Activated CD4-positive, alpha-beta memory T cell treated with anti-CD3 and anti-CD28 coated beads for 36 hours (primary cell): ENCODE measurements around the gene TRPM8. TPM values are rescaled to one million over a fixed set of nuclear protein-coding genes. Genes with fewer than 3 reads are reported as not detected.

Source experiments
- CTCF ChIA-PET: fragments of 350-600 bp; sonication (Branson Sonifier 250); formaldehyde crosslinking; loops from one replicate; lab custom pipeline; 2021; ENCODE audit warnings: antibody characterized with exemption, inconsistent platforms; lab: Charles Lee
- POLR2A ChIA-PET: fragments of 350-600 bp; sonication (Branson Sonifier 250); formaldehyde crosslinking; loops from one replicate; lab custom pipeline; 2021; ENCODE audit warnings: antibody characterized with exemption; lab: Charles Lee
- DNase-seq: peaks from one replicate; pipeline ENCODE4 v3.0.0-alpha.2; 2020
- H3K27ac Mint-ChIP-seq: one replicate; pipeline ENCODE4 v1.8.0; 2021; ENCODE audit warnings: mixed read lengths
- H3K27me3 Mint-ChIP-seq: one replicate; pipeline ENCODE4 v1.8.0; 2021; ENCODE audit warnings: mixed read lengths
- H3K36me3 Mint-ChIP-seq: one replicate; pipeline ENCODE4 v1.8.0; 2021; ENCODE audit warnings: mixed read lengths
- H3K4me1 Mint-ChIP-seq: one replicate; pipeline ENCODE4 v1.8.0; 2021; ENCODE audit warnings: low read depth, mixed read lengths
- H3K4me3 Mint-ChIP-seq: one replicate; pipeline ENCODE4 v1.8.0; 2021; ENCODE audit warnings: mild to moderate bottlenecking, mixed read lengths
- H3K9me3 Mint-ChIP-seq: one replicate; pipeline ENCODE4 v1.8.0; 2021; ENCODE audit warnings: mixed read lengths
- intact Hi-C: fragments of 100-400 bp; cut with micrococcal nuclease; formaldehyde crosslinking; loops from one replicate; pipeline ENCODE4 v1.15.1; 2023
- total RNA-seq, 2 experiments: library from RNA; stranded (reverse); gene quantifications; one replicate each; pipeline ENCODE4 v1.2.3, GENCODE V29; 2021

Gene TRPM8
- total RNA-seq, 2 experiments from 2014 or later = not detected

GRCh38 chr2:234019896-234020295 lies 102.7 kb downstream of the TRPM8 start:
- POLR2A ChIA-PET = no interaction called here
- Mint-ChIP-seq H3K4me3 (no peak overlapping the region), H3K27me3 (no peaks in the 10 kb centered on the region), H3K9me3 (peaks cover 7% of the 10 kb centered on the region), H3K27ac (no peak overlapping the region), H3K36me3 (peaks cover 2% of the 10 kb centered on the region), H3K4me1 (peaks cover 2% of the 10 kb centered on the region)
- intact Hi-C loops = no loop called here
- CTCF ChIA-PET = interaction anchor here (0.9 kb wide), 1 partner anchor 116 kb away, joined by 4 read pairs; no protein-coding TSS in a partner anchor
- no peak for DNase-seq

- Mint-ChIP-seq H3K4me1 (peaks cover 7% of the 10 kb centered on the region), H3K4me3 (no peak overlapping the region), H3K36me3 (peaks cover 2% of the 10 kb centered on the region), H3K27ac (no peak overlapping the region), H3K27me3 (no peaks in the 10 kb centered on the region), H3K9me3 (peaks cover 7% of the 10 kb centered on the region)
- ChIA-PET CTCF (interaction anchor here (0.9 kb wide), 1 partner anchor 116 kb away, joined by 4 read pairs; no protein-coding TSS in a partner anchor), POLR2A (no interaction called here)
- intact Hi-C loops = no loop called here
- no peak for DNase-seq
Measured at GRCh38 chr2:234020332-234020731, 103.2 kb downstream of the TRPM8 start.

GRCh38 chr2:234022424-234022823 lies 105.3 kb downstream of the TRPM8 start:
- ChIA-PET POLR2A (no interaction called here), CTCF (no interaction called here)
- peaks cover 2% of the 10 kb centered on the region for H3K36me3 Mint-ChIP-seq
- H3K9me3 Mint-ChIP-seq = peaks cover 7% of the 10 kb centered on the region
- no peak for DNase-seq
- peaks cover 28% of the 10 kb centered on the region for H3K4me1 Mint-ChIP-seq
- H3K4me3 Mint-ChIP-seq = no peak overlapping the region
- no peak overlapping the region for H3K27ac Mint-ChIP-seq
- H3K27me3 Mint-ChIP-seq = no peaks in the 10 kb centered on the region
- intact Hi-C loops = no loop called here

- Mint-ChIP-seq H3K27ac (no peak overlapping the region), H3K9me3 (peaks cover 7% of the 10 kb centered on the region), H3K4me1 (peaks cover 35% of the 10 kb centered on the region), H3K4me3 (no peak overlapping the region), H3K27me3 (no peaks in the 10 kb centered on the region), H3K36me3 (peaks cover 2% of the 10 kb centered on the region)
- no peak for DNase-seq
- ChIA-PET POLR2A (interaction anchor here (0.8 kb wide), 1 partner anchor 8 kb away, joined by 4 read pairs; no protein-coding TSS in a partner anchor), CTCF (no interaction called here)
- intact Hi-C loops = no loop called here
Measured at GRCh38 chr2:234024304-234024703, 107.1 kb downstream of the TRPM8 start.

GRCh38 chr2:234025466-234025865 lies 108.3 kb downstream of the TRPM8 start:
- H3K4me1 Mint-ChIP-seq = peaks cover 38% of the 10 kb centered on the region
- H3K27me3 Mint-ChIP-seq = no peaks in the 10 kb centered on the region
- intact Hi-C loops = no loop called here
- ChIA-PET CTCF (interaction anchor here (0.6 to 1.3 kb wide), 3 partner anchors 26 to 475 kb away, joined by 3 to 5 read pairs (median 3); no protein-coding TSS in a partner anchor), POLR2A (interaction anchor here (0.8 kb wide), 1 partner anchor 44 kb away, joined by 6 read pairs; no protein-coding TSS in a partner anchor)
- peaks cover 7% of the 10 kb centered on the region for H3K9me3 Mint-ChIP-seq
- H3K27ac Mint-ChIP-seq = no peak overlapping the region
- H3K36me3 Mint-ChIP-seq = peaks cover 2% of the 10 kb centered on the region
- DNase-seq = peak; percentile 38
- H3K4me3 Mint-ChIP-seq = peak overlapping the region; percentile 56

- peak overlapping the region; percentile 56 for H3K4me3 Mint-ChIP-seq
- intact Hi-C loops = no loop called here
- H3K27me3 Mint-ChIP-seq = no peaks in the 10 kb centered on the region
- POLR2A ChIA-PET = interaction anchor here (0.8 kb wide), 1 partner anchor 44 kb away, joined by 6 read pairs; no protein-coding TSS in a partner anchor
- H3K9me3 Mint-ChIP-seq = peaks cover 7% of the 10 kb centered on the region
- H3K36me3 Mint-ChIP-seq = peaks cover 2% of the 10 kb centered on the region
- peaks cover 43% of the 10 kb centered on the region for H3K4me1 Mint-ChIP-seq
- CTCF ChIA-PET = interaction anchor here (0.6 to 1.3 kb wide), 3 partner anchors 25 to 475 kb away, joined by 3 to 5 read pairs (median 3); no protein-coding TSS in a partner anchor
- no peak for DNase-seq
- H3K27ac Mint-ChIP-seq = no peak overlapping the region
Measured at GRCh38 chr2:234025891-234026401, 108.8 kb downstream of the TRPM8 start.

GRCh38 chr2:234026693-234027254 lies 109.6 kb downstream of the TRPM8 start:
- H3K4me3 Mint-ChIP-seq = no peak overlapping the region
- peaks cover 51% of the 10 kb centered on the region for H3K4me1 Mint-ChIP-seq
- H3K27me3 Mint-ChIP-seq = no peaks in the 10 kb centered on the region
- H3K36me3 Mint-ChIP-seq = peaks cover 2% of the 10 kb centered on the region
- DNase-seq = no peak
- intact Hi-C loops = no loop called here
- CTCF ChIA-PET = no interaction called here
- H3K27ac Mint-ChIP-seq = no peak overlapping the region
- POLR2A ChIA-PET = no interaction called here
- peaks cover 7% of the 10 kb centered on the region for H3K9me3 Mint-ChIP-seq

- no peak overlapping the region for H3K4me3 Mint-ChIP-seq
- ChIA-PET CTCF (interaction anchor here (0.7 kb wide), 1 partner anchor 388 kb away, joined by 3 read pairs; no protein-coding TSS in a partner anchor), POLR2A (no interaction called here)
- H3K4me1 Mint-ChIP-seq = peaks cover 60% of the 10 kb centered on the region
- H3K27ac Mint-ChIP-seq = no peak overlapping the region
- no peak for DNase-seq
- peaks cover 11% of the 10 kb centered on the region for H3K9me3 Mint-ChIP-seq
- H3K36me3 Mint-ChIP-seq = peaks cover 2% of the 10 kb centered on the region
- H3K27me3 Mint-ChIP-seq = no peaks in the 10 kb centered on the region
- intact Hi-C loops = no loop called here
Measured at GRCh38 chr2:234027641-234028040, 110.5 kb downstream of the TRPM8 start.

GRCh38 chr2:234029150-234029733 lies 112.1 kb downstream of the TRPM8 start:
- intact Hi-C loops = no loop called here
- Mint-ChIP-seq H3K36me3 (peaks cover 7% of the 10 kb centered on the region), H3K27me3 (no peaks in the 10 kb centered on the region), H3K4me1 (peaks cover 66% of the 10 kb centered on the region), H3K4me3 (no peak overlapping the region), H3K9me3 (peaks cover 13% of the 10 kb centered on the region), H3K27ac (no peak overlapping the region)
- CTCF ChIA-PET = interaction anchor here (0.6 to 0.9 kb wide), 2 partner anchors 472 to 516 kb away, joined by 3 to 4 read pairs; no protein-coding TSS in a partner anchor
- POLR2A ChIA-PET = no interaction called here
- DNase-seq = no peak

- no peak for DNase-seq
- Mint-ChIP-seq H3K4me1 (peaks cover 52% of the 10 kb centered on the region), H3K4me3 (no peak overlapping the region), H3K36me3 (peaks cover 7% of the 10 kb centered on the region), H3K27ac (no peak overlapping the region), H3K9me3 (peaks cover 22% of the 10 kb centered on the region), H3K27me3 (no peaks in the 10 kb centered on the region)
- CTCF ChIA-PET = no interaction called here
- POLR2A ChIA-PET = no interaction called here
- intact Hi-C loops = no loop called here
Measured at GRCh38 chr2:234031207-234031606, 114.0 kb downstream of the TRPM8 start.

GRCh38 chr2:234032279-234032856 lies 115.2 kb downstream of the TRPM8 start:
- DNase-seq = peak; percentile 55
- Mint-ChIP-seq H3K27ac (peak overlapping the region; percentile 47), H3K27me3 (no peaks in the 10 kb centered on the region), H3K4me1 (peaks cover 41% of the 10 kb centered on the region), H3K4me3 (no peak overlapping the region), H3K36me3 (peaks cover 7% of the 10 kb centered on the region), H3K9me3 (peaks cover 32% of the 10 kb centered on the region)
- POLR2A ChIA-PET = interaction anchor here (0.9 to 1.2 kb wide), 2 partner anchors 8 to 17 kb away, joined by 3 to 4 read pairs; no protein-coding TSS in a partner anchor
- intact Hi-C loops = loop anchor here (1.0 to 2.0 kb wide), 2 partner anchors 42 to 458 kb away; no protein-coding TSS in a partner anchor
- CTCF ChIA-PET = no interaction called here

- H3K27ac Mint-ChIP-seq = no peak overlapping the region
- intact Hi-C loops = loop anchor here (2.0 kb wide), 1 partner anchor 42 kb away; no protein-coding TSS in a partner anchor
- DNase-seq = no peak
- no peaks in the 10 kb centered on the region for H3K27me3 Mint-ChIP-seq
- CTCF ChIA-PET = interaction anchor here (1.1 to 1.3 kb wide), 2 partner anchors 60 to 468 kb away, joined by 3 to 4 read pairs; no protein-coding TSS in a partner anchor
- H3K4me3 Mint-ChIP-seq = no peak overlapping the region
- peaks cover 7% of the 10 kb centered on the region for H3K36me3 Mint-ChIP-seq
- H3K4me1 Mint-ChIP-seq = peaks cover 36% of the 10 kb centered on the region
- peaks cover 35% of the 10 kb centered on the region for H3K9me3 Mint-ChIP-seq
- POLR2A ChIA-PET = interaction anchor here (0.6 to 0.9 kb wide), 2 partner anchors 18 to 35 kb away, joined by 3 read pairs; no protein-coding TSS in a partner anchor
Measured at GRCh38 chr2:234033174-234033573, 116.0 kb downstream of the TRPM8 start.
